WTC11 (cell line): Measurements from ENCODE around the gene KIF5C. TPM values are rescaled to one million over a fixed set of nuclear protein-coding genes. Genes with fewer than 3 reads are reported as not detected.

ENCODE experiments used
- ATAC-seq: fragments of 200-7000 bp; cut with Tn5 transposase; 2 replicates; pipeline ENCODE4 v1.10.0; 2021; ENCODE audit warnings: mild to moderate bottlenecking, moderate library complexity
- CTCF ChIA-PET: fragments of 300-600 bp; sonication (Branson Sonifier 250); formaldehyde crosslinking; loops from one replicate; lab custom pipeline; 2021; ENCODE audit warnings: antibody characterized with exemption; lab: Charles Lee
- POLR2A ChIA-PET: fragments of 350-600 bp; sonication (Branson Sonifier 250); formaldehyde crosslinking; loops from one replicate; lab custom pipeline; 2021; ENCODE audit warnings: antibody characterized with exemption; lab: Charles Lee
- DNase-seq: peaks from one replicate; pipeline ENCODE4 v3.0.0; 2021; ENCODE audit warnings: low spot score
- H3K27ac Mint-ChIP-seq: 2 replicates; pipeline ENCODE4 v1.8.0; 2021; ENCODE audit warnings: mixed read lengths
- H3K27me3 Mint-ChIP-seq: 2 replicates; pipeline ENCODE4 v1.8.0; 2021; ENCODE audit warnings: low read depth, mild to moderate bottlenecking, moderate library complexity, mixed read lengths
- H3K36me3 Mint-ChIP-seq: 2 replicates; pipeline ENCODE4 v1.8.0; 2021; ENCODE audit warnings: mixed read lengths
- H3K4me1 Mint-ChIP-seq: 2 replicates; pipeline ENCODE4 v1.8.0; 2022; ENCODE audit warnings: mixed read lengths
- H3K4me3 Mint-ChIP-seq: 2 replicates; pipeline ENCODE4 v1.8.0; 2021; ENCODE audit warnings: mild to moderate bottlenecking, moderate library complexity, mixed read lengths
- H3K9me3 Mint-ChIP-seq: 2 replicates; pipeline ENCODE4 v1.8.0; 2021; ENCODE audit warnings: mixed read lengths
- AR ChIP-seq: fragments of 250-450 bp; sonication (Bioruptor Pico); IDR thresholded peaks from 2 replicates; pipeline ENCODE4 v1.9.0; 2021; ENCODE audit warnings: mild to moderate bottlenecking
- CBFB ChIP-seq: sonication (generic); formaldehyde crosslinking; IDR thresholded peaks from 2 replicates; pipeline ENCODE4 v1.8.1; 2022; ENCODE audit warnings: mild to moderate bottlenecking, low read depth, missing genetic modification reagents
- E2F4 ChIP-seq: sonication (generic); formaldehyde crosslinking; IDR thresholded peaks from 2 replicates; pipeline ENCODE4 v1.8.1; 2022; ENCODE audit warnings: low read depth, mild to moderate bottlenecking, moderate library complexity, missing genetic modification reagents, borderline replicate concordance
- GABPB1 ChIP-seq: sonication (generic); formaldehyde crosslinking; IDR thresholded peaks from 2 replicates; pipeline ENCODE4 v1.8.1; 2023; ENCODE audit warnings: mild to moderate bottlenecking, missing genetic modification reagents
- IRF1 ChIP-seq: sonication (generic); formaldehyde crosslinking; IDR thresholded peaks from 2 replicates; pipeline ENCODE4 v1.8.0; 2023; ENCODE audit warnings: missing genetic modification reagents
- MLX ChIP-seq: sonication (generic); formaldehyde crosslinking; IDR thresholded peaks from 2 replicates; pipeline ENCODE4 v1.8.1; 2023; ENCODE audit warnings: mild to moderate bottlenecking, missing genetic modification reagents, moderate library complexity
- NR2C2 ChIP-seq: sonication (generic); formaldehyde crosslinking; IDR thresholded peaks from 2 replicates; pipeline ENCODE4 v1.8.0; 2022; ENCODE audit warnings: mild to moderate bottlenecking, missing genetic modification reagents
- PRRX2 ChIP-seq: fragments of 250-450 bp; sonication (Bioruptor Pico); IDR thresholded peaks from 2 replicates; pipeline ENCODE4 v1.8.0; 2021; ENCODE audit warnings: mild to moderate bottlenecking
- SOX15 ChIP-seq: fragments of 250-450 bp; sonication (Bioruptor Pico); IDR thresholded peaks from 2 replicates; pipeline ENCODE4 v1.9.0; 2021; ENCODE audit warnings: mild to moderate bottlenecking
- TCF7 ChIP-seq: sonication (generic); formaldehyde crosslinking; IDR thresholded peaks from 2 replicates; pipeline ENCODE4 v1.8.0; 2022; ENCODE audit warnings: mild to moderate bottlenecking, low read depth, missing genetic modification reagents, moderate library complexity
- TEAD1 ChIP-seq: sonication (generic); formaldehyde crosslinking; IDR thresholded peaks from 2 replicates; pipeline ENCODE4 v1.8.0; 2022; ENCODE audit warnings: mild to moderate bottlenecking, missing genetic modification reagents
- ZBTB21 ChIP-seq: sonication (generic); formaldehyde crosslinking; IDR thresholded peaks from 2 replicates; pipeline ENCODE4 v1.8.1; 2023; ENCODE audit warnings: mild to moderate bottlenecking, missing genetic modification reagents, borderline replicate concordance
- ZNF396 ChIP-seq: fragments of 250-450 bp; sonication (Bioruptor Pico); IDR thresholded peaks from 2 replicates; pipeline ENCODE4 v1.8.0; 2021; ENCODE audit warnings: mild to moderate bottlenecking, moderate library complexity, borderline replicate concordance
- ZNF416 ChIP-seq: fragments of 250-450 bp; sonication (Bioruptor Pico); IDR thresholded peaks from 2 replicates; pipeline ENCODE4 v1.9.0; 2021; ENCODE audit warnings: mild to moderate bottlenecking, inconsistent platforms
- total RNA-seq: library from RNA; stranded (reverse); gene quantifications from 3 replicates; pipeline ENCODE4 v1.2.3, GENCODE V29; 2021
- TF ChIP-seq, protein P1 (sequence below): fragments of 250-450 bp; sonication (Bioruptor Pico); IDR thresholded peaks from 2 replicates; pipeline ENCODE4 v1.8.0; 2021; ENCODE audit warnings: mild to moderate bottlenecking
- TF ChIP-seq, protein P2 (sequence below): sonication (generic); formaldehyde crosslinking; IDR thresholded peaks from 2 replicates; pipeline ENCODE4 v1.8.1; 2023; ENCODE audit warnings: mild to moderate bottlenecking, missing genetic modification reagents, borderline replicate concordance
- TF ChIP-seq, protein P3 (sequence below): sonication (generic); formaldehyde crosslinking; IDR thresholded peaks from 2 replicates; pipeline ENCODE4 v1.8.0; 2022; ENCODE audit warnings: mild to moderate bottlenecking, missing genetic modification reagents
- TF ChIP-seq, protein P4 (sequence below): fragments of 250-450 bp; sonication (Bioruptor Pico); IDR thresholded peaks from 2 replicates; pipeline ENCODE4 v2.1.2; 2022; ENCODE audit warnings: mild to moderate bottlenecking, moderate library complexity

The KIF5C gene
- total RNA-seq, 1 experiment from 2014 or later: 73.5 TPM

DNA sequence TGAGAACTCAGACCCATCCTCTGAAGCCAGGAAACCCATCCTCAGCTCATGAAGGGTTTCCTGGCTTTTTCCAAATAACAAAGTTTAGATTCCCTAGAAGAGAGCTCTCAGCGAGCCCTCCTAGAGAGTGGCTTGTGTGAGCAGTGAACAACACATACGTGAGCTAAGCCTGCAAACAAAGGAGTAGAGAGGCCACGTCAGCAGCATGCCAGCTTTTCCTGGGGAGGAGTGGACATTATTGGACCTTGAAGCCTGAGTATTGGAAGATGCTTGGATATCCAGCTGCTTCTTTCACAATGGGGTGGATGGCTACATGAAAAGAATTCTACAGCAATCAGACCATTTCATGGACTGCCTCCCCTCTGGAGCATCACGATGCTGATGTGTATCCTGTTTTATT is 21.1 kb downstream of the KIF5C start:
- no peak overlapping the region for H3K4me3 Mint-ChIP-seq
- 0 out of 2 replicates have a peak overlapping the region, but pooled peaks have one; percentile 57 for H3K27ac Mint-ChIP-seq
- H3K36me3 Mint-ChIP-seq: peaks cover 21% of the 10 kb centered on the region
- ChIA-PET CTCF (no interaction called here), POLR2A (interaction anchor here (1.5 kb wide), 1 partner anchor 31 kb away, joined by 3 read pairs; no protein-coding TSS in a partner anchor)
- H3K27me3 Mint-ChIP-seq: no peaks in the 10 kb centered on the region
- ATAC-seq (no peak), DNase-seq (no peak)
- no peak for TF ChIP-seq MLX (CRISPR knock-in tag)
- TF ChIP-seq GABPB1 (CRISPR knock-in tag): no peak
- TF ChIP-seq, protein P1, sequence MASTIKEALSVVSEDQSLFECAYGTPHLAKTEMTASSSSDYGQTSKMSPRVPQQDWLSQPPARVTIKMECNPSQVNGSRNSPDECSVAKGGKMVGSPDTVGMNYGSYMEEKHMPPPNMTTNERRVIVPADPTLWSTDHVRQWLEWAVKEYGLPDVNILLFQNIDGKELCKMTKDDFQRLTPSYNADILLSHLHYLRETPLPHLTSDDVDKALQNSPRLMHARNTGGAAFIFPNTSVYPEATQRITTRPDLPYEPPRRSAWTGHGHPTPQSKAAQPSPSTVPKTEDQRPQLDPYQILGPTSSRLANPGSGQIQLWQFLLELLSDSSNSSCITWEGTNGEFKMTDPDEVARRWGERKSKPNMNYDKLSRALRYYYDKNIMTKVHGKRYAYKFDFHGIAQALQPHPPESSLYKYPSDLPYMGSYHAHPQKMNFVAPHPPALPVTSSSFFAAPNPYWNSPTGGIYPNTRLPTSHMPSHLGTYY (CRISPR knock-in tag): no peak
- no peak for TF ChIP-seq E2F4 (CRISPR knock-in tag)
- TF ChIP-seq IRF1: no peak
- no peak for TF ChIP-seq ZNF396
- TF ChIP-seq NR2C2: no peak
- H3K9me3 Mint-ChIP-seq: peaks cover 22% of the 10 kb centered on the region
- peaks cover 23% of the 10 kb centered on the region for H3K4me1 Mint-ChIP-seq

- DNase-seq (no peak), ATAC-seq (no peak)
- Mint-ChIP-seq H3K27ac (peak overlapping the region; percentile 18; the same call in 1 of the 2 replicates), H3K27me3 (no peaks in the 10 kb centered on the region), H3K4me3 (no peak overlapping the region), H3K36me3 (no peaks in the 10 kb centered on the region), H3K4me1 (peaks cover 36% of the 10 kb centered on the region), H3K9me3 (no peaks in the 10 kb centered on the region)
- ChIA-PET CTCF (interaction anchor here (0.5 to 0.7 kb wide), 2 partner anchors 84 to 355 kb away, joined by 3 to 4 read pairs; no protein-coding TSS in a partner anchor), POLR2A (no interaction called here)
- TF ChIP-seq, protein P2, sequence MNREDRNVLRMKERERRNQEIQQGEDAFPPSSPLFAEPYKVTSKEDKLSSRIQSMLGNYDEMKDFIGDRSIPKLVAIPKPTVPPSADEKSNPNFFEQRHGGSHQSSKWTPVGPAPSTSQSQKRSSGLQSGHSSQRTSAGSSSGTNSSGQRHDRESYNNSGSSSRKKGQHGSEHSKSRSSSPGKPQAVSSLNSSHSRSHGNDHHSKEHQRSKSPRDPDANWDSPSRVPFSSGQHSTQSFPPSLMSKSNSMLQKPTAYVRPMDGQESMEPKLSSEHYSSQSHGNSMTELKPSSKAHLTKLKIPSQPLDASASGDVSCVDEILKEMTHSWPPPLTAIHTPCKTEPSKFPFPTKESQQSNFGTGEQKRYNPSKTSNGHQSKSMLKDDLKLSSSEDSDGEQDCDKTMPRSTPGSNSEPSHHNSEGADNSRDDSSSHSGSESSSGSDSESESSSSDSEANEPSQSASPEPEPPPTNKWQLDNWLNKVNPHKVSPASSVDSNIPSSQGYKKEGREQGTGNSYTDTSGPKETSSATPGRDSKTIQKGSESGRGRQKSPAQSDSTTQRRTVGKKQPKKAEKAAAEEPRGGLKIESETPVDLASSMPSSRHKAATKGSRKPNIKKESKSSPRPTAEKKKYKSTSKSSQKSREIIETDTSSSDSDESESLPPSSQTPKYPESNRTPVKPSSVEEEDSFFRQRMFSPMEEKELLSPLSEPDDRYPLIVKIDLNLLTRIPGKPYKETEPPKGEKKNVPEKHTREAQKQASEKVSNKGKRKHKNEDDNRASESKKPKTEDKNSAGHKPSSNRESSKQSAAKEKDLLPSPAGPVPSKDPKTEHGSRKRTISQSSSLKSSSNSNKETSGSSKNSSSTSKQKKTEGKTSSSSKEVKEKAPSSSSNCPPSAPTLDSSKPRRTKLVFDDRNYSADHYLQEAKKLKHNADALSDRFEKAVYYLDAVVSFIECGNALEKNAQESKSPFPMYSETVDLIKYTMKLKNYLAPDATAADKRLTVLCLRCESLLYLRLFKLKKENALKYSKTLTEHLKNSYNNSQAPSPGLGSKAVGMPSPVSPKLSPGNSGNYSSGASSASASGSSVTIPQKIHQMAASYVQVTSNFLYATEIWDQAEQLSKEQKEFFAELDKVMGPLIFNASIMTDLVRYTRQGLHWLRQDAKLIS (CRISPR knock-in tag): no peak
Observed at GRCh38 chr2:148899638-148900318, 24.8 kb downstream of the KIF5C start.

DNA sequence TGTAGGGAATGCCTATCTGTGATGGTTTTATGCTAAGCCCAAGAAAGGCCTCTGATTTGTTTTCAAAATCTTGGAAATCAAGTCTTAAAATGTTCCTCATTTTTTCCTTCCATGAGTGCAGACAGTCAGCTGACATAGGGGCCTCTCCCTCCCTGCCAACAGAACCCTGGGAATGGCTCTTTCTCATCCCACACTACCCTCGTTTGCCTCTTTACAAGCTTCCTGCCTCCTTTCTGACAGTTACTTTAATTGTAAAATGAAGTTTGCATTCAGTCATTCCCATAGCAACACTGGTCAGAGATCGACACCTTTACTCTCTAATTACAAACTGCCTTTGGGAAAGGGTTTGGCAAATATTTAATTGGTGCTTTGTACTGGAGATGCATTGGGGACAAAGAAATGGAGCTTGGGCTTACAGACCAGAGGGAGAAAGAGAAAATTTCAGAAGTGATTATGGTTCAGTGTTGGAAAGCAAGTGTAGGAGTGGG is 25.4 kb downstream of the KIF5C start:
- ChIA-PET CTCF (no interaction called here), POLR2A (no interaction called here)
- Mint-ChIP-seq H3K27ac (0 out of 2 replicates have a peak overlapping the region, but pooled peaks have one; percentile 18), H3K9me3 (peaks cover 4% of the 10 kb centered on the region), H3K4me1 (peaks cover 36% of the 10 kb centered on the region), H3K27me3 (no peaks in the 10 kb centered on the region), H3K4me3 (no peak overlapping the region), H3K36me3 (peaks cover 4% of the 10 kb centered on the region)
- DNase-seq (no peak), ATAC-seq (no peak)
- TF ChIP-seq SOX15 (CRISPR knock-in tag) (no peak), TEAD1 (CRISPR knock-in tag) (no peak), ZNF416 (CRISPR knock-in tag) (no peak), PRRX2 (CRISPR knock-in tag) (no peak), ZBTB21 (CRISPR knock-in tag) (no peak), AR (CRISPR knock-in tag) (no peak), TCF7 (CRISPR knock-in tag) (no peak), CBFB (CRISPR knock-in tag) (no peak)
- TF ChIP-seq, protein P3, sequence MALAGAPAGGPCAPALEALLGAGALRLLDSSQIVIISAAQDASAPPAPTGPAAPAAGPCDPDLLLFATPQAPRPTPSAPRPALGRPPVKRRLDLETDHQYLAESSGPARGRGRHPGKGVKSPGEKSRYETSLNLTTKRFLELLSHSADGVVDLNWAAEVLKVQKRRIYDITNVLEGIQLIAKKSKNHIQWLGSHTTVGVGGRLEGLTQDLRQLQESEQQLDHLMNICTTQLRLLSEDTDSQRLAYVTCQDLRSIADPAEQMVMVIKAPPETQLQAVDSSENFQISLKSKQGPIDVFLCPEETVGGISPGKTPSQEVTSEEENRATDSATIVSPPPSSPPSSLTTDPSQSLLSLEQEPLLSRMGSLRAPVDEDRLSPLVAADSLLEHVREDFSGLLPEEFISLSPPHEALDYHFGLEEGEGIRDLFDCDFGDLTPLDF: no peak
- TF ChIP-seq, protein P4, sequence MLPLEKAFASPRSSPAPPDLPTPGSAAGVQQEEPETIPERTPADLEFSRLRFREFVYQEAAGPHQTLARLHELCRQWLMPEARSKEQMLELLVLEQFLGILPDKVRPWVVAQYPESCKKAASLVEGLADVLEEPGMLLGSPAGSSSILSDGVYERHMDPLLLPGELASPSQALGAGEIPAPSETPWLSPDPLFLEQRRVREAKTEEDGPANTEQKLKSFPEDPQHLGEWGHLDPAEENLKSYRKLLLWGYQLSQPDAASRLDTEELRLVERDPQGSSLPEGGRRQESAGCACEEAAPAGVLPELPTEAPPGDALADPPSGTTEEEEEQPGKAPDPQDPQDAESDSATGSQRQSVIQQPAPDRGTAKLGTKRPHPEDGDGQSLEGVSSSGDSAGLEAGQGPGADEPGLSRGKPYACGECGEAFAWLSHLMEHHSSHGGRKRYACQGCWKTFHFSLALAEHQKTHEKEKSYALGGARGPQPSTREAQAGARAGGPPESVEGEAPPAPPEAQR (CRISPR knock-in tag): no peak
